Measurements from ENCODE around the gene LUC7L3. TPM values are rescaled to one million over a fixed set of nuclear protein-coding genes. Genes with fewer than 3 reads are reported as not detected.

Gene LUC7L3
- total and polyA plus RNA-seq, 2 of the 13 experiments (the other 11 are each of a cell fraction or from before 2014, with no cell fraction given): 108 to 120 TPM

DNA sequence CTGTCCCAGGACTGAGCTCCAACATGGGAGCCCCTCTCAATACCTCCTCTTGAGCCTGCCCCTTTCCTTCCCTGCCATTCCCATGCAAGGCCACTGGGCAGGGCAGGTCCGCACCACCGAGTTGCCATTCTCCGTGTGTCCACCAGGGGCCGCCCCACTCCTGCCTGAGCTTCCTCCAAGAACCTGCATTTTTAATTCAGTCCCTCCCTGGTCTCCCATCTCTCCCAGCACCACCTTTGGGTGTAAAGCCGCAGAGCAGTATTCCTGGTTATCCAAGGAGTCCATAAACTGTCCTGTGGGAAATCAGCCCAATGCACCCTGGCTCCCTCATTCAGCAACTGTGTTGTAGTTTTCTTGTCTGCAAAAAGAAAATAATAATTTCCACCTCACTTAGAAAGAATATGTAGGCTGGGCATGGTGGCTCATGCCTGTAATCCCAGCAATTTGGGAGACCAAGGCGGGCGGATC, 63.8 kb downstream of the LUC7L3 start (continued):
- TF ChIP-seq, protein P1, sequence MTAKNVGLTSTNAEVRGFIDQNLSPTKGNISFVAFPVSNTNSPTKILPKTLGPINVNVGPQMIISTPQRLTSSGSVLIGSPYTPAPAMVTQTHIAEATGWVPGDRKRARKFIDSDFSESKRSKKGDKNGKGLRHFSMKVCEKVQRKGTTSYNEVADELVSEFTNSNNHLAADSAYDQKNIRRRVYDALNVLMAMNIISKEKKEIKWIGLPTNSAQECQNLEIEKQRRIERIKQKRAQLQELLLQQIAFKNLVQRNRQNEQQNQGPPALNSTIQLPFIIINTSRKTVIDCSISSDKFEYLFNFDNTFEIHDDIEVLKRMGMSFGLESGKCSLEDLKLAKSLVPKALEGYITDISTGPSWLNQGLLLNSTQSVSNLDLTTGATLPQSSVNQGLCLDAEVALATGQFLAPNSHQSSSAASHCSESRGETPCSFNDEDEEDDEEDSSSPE (CRISPR knock-in tag; IDR thresholded peaks at IDR 0.05): 0 out of 2 replicates have a peak, but pooled peaks have one; percentile 14
- TF ChIP-seq, protein P2, sequence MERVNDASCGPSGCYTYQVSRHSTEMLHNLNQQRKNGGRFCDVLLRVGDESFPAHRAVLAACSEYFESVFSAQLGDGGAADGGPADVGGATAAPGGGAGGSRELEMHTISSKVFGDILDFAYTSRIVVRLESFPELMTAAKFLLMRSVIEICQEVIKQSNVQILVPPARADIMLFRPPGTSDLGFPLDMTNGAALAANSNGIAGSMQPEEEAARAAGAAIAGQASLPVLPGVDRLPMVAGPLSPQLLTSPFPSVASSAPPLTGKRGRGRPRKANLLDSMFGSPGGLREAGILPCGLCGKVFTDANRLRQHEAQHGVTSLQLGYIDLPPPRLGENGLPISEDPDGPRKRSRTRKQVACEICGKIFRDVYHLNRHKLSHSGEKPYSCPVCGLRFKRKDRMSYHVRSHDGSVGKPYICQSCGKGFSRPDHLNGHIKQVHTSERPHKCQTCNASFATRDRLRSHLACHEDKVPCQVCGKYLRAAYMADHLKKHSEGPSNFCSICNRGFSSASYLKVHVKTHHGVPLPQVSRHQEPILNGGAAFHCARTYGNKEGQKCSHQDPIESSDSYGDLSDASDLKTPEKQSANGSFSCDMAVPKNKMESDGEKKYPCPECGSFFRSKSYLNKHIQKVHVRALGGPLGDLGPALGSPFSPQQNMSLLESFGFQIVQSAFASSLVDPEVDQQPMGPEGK (CRISPR knock-in tag; IDR thresholded peaks at IDR 0.05): 0 out of 2 replicates have a peak, but pooled peaks have one; percentile 10
- TF ChIP-seq FOXA1 (IDR thresholded peaks at IDR 0.05) (no peak), FOXA1 (CRISPR knock-in tag; IDR thresholded peaks at IDR 0.05) (no peak), BCL6 (CRISPR knock-in tag; IDR thresholded peaks at IDR 0.05) (peak; percentile 12; the same call in 1 of the 2 replicates), XBP1 (CRISPR knock-in tag; IDR thresholded peaks at IDR 0.05) (no peak), REPIN1 (CRISPR knock-in tag; IDR thresholded peaks at IDR 0.05; ENCODE audit: borderline replicate concordance, low read depth) (peak; percentile 78; the same call in 1 of the 2 replicates), HOXA5 (CRISPR knock-in tag; IDR thresholded peaks at IDR 0.05) (peak; percentile 78), ZNF501 (CRISPR knock-in tag; IDR thresholded peaks at IDR 0.05) (peak; percentile 68; the same call in 1 of the 2 replicates), EP300 (IDR thresholded peaks at IDR 0.05; ENCODE audit: low read depth in 2 of 2, low read length in 2 of 2) (peak; percentile 16 to 45; a peak in 1 of 4 replicates), EP300 (CRISPR knock-in tag; IDR thresholded peaks at IDR 0.05; ENCODE audit: borderline replicate concordance) (no peak), RARG (CRISPR knock-in tag; IDR thresholded peaks at IDR 0.05; ENCODE audit: low read depth) (no peak), KDM5A (IDR thresholded peaks at IDR 0.05; ENCODE audit: borderline replicate concordance, low read length) (no peak), ATF1 (CRISPR knock-in tag; IDR thresholded peaks at IDR 0.05) (no peak), ZNF460 (CRISPR knock-in tag; IDR thresholded peaks at IDR 0.05; ENCODE audit: borderline replicate concordance) (no peak), REXO4 (CRISPR knock-in tag; IDR thresholded peaks at IDR 0.05; ENCODE audit: borderline replicate concordance) (no peak), KAT8 (CRISPR knock-in tag; IDR thresholded peaks at IDR 0.05) (peak; percentile 44; the same call in 1 of the 2 replicates)
- TF ChIP-seq, protein P3, sequence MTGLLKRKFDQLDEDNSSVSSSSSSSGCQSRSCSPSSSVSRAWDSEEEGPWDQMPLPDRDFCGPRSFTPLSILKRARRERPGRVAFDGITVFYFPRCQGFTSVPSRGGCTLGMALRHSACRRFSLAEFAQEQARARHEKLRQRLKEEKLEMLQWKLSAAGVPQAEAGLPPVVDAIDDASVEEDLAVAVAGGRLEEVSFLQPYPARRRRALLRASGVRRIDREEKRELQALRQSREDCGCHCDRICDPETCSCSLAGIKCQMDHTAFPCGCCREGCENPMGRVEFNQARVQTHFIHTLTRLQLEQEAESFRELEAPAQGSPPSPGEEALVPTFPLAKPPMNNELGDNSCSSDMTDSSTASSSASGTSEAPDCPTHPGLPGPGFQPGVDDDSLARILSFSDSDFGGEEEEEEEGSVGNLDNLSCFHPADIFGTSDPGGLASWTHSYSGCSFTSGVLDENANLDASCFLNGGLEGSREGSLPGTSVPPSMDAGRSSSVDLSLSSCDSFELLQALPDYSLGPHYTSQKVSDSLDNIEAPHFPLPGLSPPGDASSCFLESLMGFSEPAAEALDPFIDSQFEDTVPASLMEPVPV (CRISPR knock-in tag; IDR thresholded peaks at IDR 0.05): no peak
- TF ChIP-seq, protein P4, sequence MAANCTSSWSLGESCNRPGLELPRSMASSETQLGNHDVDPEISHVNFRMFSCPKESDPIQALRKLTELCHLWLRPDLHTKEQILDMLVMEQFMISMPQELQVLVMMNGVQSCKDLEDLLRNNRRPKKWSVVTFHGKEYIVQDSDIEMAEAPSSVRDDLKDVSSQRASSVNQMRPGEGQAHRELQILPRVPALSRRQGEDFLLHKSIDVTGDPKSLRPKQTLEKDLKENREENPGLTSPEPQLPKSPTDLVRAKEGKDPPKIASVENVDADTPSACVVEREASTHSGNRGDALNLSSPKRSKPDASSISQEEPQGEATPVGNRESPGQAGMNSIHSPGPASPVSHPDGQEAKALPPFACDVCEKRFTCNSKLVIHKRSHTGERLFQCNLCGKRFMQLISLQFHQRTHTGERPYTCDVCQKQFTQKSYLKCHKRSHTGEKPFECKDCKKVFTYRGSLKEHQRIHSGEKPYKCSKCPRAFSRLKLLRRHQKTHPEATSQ (CRISPR knock-in tag; IDR thresholded peaks at IDR 0.05; ENCODE audit: borderline replicate concordance): no peak
- TF ChIP-seq, protein P5, sequence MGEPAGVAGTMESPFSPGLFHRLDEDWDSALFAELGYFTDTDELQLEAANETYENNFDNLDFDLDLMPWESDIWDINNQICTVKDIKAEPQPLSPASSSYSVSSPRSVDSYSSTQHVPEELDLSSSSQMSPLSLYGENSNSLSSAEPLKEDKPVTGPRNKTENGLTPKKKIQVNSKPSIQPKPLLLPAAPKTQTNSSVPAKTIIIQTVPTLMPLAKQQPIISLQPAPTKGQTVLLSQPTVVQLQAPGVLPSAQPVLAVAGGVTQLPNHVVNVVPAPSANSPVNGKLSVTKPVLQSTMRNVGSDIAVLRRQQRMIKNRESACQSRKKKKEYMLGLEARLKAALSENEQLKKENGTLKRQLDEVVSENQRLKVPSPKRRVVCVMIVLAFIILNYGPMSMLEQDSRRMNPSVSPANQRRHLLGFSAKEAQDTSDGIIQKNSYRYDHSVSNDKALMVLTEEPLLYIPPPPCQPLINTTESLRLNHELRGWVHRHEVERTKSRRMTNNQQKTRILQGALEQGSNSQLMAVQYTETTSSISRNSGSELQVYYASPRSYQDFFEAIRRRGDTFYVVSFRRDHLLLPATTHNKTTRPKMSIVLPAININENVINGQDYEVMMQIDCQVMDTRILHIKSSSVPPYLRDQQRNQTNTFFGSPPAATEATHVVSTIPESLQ (CRISPR knock-in tag; conservative IDR thresholded peaks at IDR 0.05): 0 out of 2 replicates have a peak, but pooled peaks have one; percentile 56
